Measurements from ENCODE around the gene BCL2L12.
A peak's percentile ranks its signal among the peaks of the same experiment; 100 is the strongest.
"Not testable (repeated sequence)": the region's sequence is repeated elsewhere in the genome, so short reads cannot be mapped to it uniquely, and the experiment has no call there.

BCL2L12 gene

DNA sequence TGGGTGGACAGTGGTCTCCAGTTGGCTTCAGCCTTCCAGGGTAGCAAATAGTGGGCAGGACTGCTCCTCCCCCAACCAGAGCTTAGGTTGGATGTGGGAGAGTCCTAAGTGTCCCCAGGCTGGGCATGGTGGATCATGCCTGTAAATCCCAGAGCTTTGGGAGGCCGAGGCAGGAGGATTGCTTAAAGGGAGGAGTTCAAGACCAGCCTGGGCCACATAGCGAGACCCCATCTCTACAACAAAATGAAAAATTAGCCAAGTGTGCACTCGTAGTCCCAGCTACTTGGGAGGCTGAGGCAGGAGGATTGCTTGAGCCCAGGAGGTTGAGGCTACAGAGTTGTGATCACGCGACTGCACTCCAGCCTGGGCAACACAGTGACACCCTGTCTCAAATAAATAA, 33.2 kb upstream of the BCL2L12 start:
- Histone ChIP-seq H3K27ac (ENCODE audit: low read depth, low read length) (no peak overlapping the region), H3K9me3 (ENCODE audit: control insufficient read depth in 1 of 2, low read length in 2 of 2) (no peaks in the 10 kb centered on the region), H3K4me1 (ENCODE audit: control insufficient read depth in 1 of 2, insufficient read depth in 2 of 2, low read length in 2 of 2) (peaks cover 6 to 9% of the 10 kb centered on the region in 2 donors), H3K27me3 (ENCODE audit: control insufficient read depth in 1 of 2, insufficient read depth in 2 of 2, low read length in 2 of 2) (no peaks in the 10 kb centered on the region), H3K36me3 (ENCODE audit: control insufficient read depth in 1 of 2, insufficient read depth in 2 of 2, low read length in 2 of 2) (no peaks in the 10 kb centered on the region), H3K9ac (ENCODE audit: low read depth in 1 of 2, low read length in 2 of 2) (no peak overlapping the region), H3K4me3 (ENCODE audit: low read depth in 1 of 2, low read length in 2 of 2) (no peak overlapping the region)

DNA sequence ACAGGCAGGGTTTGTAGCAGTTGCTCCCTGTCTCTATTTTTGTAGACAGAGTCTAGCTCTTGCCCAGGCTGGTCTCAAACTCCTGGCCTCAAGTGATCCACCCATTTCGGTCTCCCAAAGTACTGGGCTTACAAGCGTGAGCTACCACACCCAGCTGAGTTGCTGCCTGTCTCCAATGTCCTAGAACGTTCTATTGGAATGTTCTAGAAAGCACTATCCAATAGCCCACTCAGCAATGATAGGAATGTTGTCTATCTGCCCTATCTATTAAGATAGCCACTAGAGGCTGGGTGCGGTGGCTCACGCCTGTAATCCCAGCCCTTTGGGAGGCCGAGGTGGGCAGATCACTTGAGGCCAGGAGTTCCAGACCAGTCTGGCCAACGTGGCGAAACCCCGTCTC, 32.5 kb upstream of the BCL2L12 start:
- not testable (repeated sequence) for H3K9me3 ChIP-seq (ENCODE audit: control insufficient read depth in 1 of 2, low read length in 2 of 2); H3K27me3 ChIP-seq (ENCODE audit: control insufficient read depth in 1 of 2, insufficient read depth in 2 of 2, low read length in 2 of 2); H3K9ac ChIP-seq (ENCODE audit: low read depth in 1 of 2, low read length in 2 of 2); H3K36me3 ChIP-seq (ENCODE audit: control insufficient read depth in 1 of 2, insufficient read depth in 2 of 2, low read length in 2 of 2); H3K27ac ChIP-seq (ENCODE audit: low read depth, low read length); H3K4me3 ChIP-seq (ENCODE audit: low read depth in 1 of 2, low read length in 2 of 2)
- peaks cover 9 to 14% of the 10 kb centered on the region in 2 donors for H3K4me1 ChIP-seq (ENCODE audit: control insufficient read depth in 1 of 2, insufficient read depth in 2 of 2, low read length in 2 of 2)

DNA sequence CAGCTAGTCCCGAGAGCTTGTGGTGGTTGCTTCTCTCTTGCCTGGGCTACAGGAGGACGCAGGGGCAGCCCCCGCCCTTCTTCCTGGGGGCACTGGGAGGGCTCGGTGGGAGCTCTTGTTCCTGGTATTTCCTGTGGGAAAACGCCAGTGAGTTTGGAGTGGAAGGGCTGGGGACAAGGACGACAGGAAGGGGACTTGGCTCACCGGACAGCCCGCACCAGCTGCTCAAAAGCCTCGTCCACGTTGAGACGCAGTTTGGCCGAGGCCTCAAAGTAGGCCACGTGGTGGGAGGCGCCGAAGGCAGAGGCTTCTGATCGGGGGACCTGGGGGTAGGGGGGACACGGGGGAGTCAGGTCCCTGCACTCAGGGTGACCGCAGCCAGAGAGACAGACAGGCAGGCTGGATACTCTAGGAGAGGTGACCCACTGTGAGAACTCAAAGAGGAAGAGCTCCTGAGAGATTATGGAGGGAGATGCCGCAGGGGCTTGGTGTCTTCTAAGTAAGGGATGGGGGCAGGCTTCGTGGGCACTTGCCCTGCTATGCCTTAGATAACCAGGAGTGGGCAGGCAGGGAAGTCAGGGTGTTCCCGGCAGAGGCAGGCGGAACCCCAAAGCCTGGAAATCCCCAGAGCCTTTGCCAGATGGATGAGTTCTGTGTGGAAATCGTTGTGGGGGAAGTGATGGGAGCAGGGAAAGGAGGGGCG, 30.1 kb upstream of the BCL2L12 start:
- no peaks in the 10 kb centered on the region for H3K27me3 ChIP-seq (ENCODE audit: control insufficient read depth in 1 of 2, insufficient read depth in 2 of 2, low read length in 2 of 2)
- H3K4me3 ChIP-seq (ENCODE audit: low read depth in 1 of 2, low read length in 2 of 2), result no peak overlapping the region
- no peak overlapping the region for H3K9ac ChIP-seq (ENCODE audit: low read depth in 1 of 2, low read length in 2 of 2)
- H3K4me1 ChIP-seq (ENCODE audit: control insufficient read depth in 1 of 2, insufficient read depth in 2 of 2, low read length in 2 of 2), result peaks cover 22 to 27% of the 10 kb centered on the region in 2 donors
- H3K9me3 ChIP-seq (ENCODE audit: control insufficient read depth in 1 of 2, low read length in 2 of 2), result no peaks in the 10 kb centered on the region
- no peak overlapping the region for H3K27ac ChIP-seq (ENCODE audit: low read depth, low read length)
- H3K36me3 ChIP-seq (ENCODE audit: control insufficient read depth in 1 of 2, insufficient read depth in 2 of 2, low read length in 2 of 2), result no peaks in the 10 kb centered on the region

DNA sequence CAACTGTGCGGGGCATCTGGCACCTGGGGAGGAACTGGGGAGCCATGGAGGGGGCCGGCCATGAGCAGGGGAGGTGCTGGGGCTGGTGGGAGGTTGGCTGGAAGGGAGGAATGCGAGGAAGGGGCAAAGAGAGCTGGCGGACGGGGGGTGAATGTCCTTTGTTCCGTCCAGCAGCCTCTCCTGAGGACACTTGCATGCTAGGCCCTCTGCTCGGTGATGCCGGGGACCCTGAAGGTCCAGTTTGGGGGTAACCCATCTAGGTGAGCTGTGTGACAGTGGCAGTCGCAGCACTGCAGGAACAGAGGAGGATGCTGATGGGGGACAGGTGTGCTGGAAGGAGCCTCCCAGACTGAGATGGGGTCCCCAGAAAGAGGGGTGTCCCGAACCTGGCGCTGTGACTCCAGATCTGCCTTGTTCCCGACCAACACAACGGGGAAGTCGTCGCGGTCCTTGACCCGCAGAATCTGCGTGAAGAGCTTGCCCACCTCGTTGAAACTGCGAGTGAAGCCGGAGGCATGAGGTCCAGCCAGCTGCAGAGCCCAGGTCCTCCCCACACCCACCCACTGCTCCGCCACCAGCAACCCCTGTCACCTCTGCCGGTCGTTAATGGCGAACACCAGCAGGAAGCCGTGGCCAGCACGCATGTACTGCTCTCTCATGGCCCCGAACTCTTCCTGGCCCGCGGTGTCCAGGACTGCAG, 29.4 kb upstream of the BCL2L12 start:
- H3K4me3 ChIP-seq (ENCODE audit: low read depth in 1 of 2, low read length in 2 of 2), result no peak overlapping the region
- no peaks in the 10 kb centered on the region for H3K9me3 ChIP-seq (ENCODE audit: control insufficient read depth in 1 of 2, low read length in 2 of 2)
- H3K36me3 ChIP-seq (ENCODE audit: control insufficient read depth in 1 of 2, insufficient read depth in 2 of 2, low read length in 2 of 2), result no peaks in the 10 kb centered on the region
- no peaks in the 10 kb centered on the region for H3K27me3 ChIP-seq (ENCODE audit: control insufficient read depth in 1 of 2, insufficient read depth in 2 of 2, low read length in 2 of 2)
- H3K9ac ChIP-seq (ENCODE audit: low read depth in 1 of 2, low read length in 2 of 2), result no peak overlapping the region
- no peak overlapping the region for H3K27ac ChIP-seq (ENCODE audit: low read depth, low read length)
- peaks cover 20 to 22% of the 10 kb centered on the region in 2 donors for H3K4me1 ChIP-seq (ENCODE audit: control insufficient read depth in 1 of 2, insufficient read depth in 2 of 2, low read length in 2 of 2)

DNA sequence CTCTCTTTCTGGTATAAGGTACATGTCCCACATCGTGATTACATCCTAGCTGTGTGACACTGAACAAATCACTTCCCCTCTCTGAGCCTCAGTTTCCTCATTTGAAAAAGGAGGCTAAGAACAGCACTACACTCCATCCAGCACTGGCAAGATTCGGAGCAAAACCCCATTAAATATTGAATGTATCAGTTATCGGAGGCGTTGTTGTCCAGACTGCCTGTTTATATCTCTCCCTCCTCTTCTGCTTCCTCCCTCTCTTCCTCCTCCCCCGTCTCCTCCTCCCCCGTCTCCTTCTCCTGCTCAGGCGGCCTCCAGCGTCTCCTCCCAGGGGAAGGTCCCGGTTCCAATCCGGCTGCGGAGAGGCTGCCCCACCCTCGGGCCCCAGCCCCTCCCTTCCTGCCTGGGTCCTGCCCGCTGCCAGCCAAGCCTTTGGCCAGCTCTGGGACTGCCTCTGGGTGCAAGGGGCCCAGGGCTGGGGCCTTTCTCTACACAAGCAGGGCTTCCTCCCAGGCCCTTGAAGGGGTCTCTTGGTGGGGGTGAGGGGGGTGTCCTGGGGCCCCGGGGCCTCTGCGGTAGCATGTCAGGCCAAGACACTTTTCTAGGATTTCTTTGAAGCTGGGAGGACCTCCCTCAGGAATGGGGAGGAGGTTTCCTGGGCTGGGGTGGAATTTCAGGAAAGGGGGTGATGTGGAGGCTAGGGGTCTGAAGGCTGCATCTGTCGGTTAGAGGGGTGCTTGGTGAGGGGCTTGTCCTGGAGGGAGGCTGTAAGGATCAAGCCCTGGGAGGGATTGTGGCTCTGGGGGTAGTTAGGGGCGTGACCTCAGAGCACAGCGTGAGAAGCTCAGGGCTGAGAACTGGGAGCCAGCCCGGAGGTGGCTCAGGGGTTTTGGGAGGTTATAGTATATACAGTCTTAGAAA, 27.7 kb upstream of the BCL2L12 start:
- no peaks in the 10 kb centered on the region for H3K36me3 ChIP-seq (ENCODE audit: control insufficient read depth in 1 of 2, insufficient read depth in 2 of 2, low read length in 2 of 2)
- peak overlapping the region; percentile 30 to 58 for H3K9ac ChIP-seq (ENCODE audit: low read depth in 1 of 2, low read length in 2 of 2)
- peaks cover 25 to 27% of the 10 kb centered on the region in 2 donors for H3K4me1 ChIP-seq (ENCODE audit: control insufficient read depth in 1 of 2, insufficient read depth in 2 of 2, low read length in 2 of 2)
- H3K4me3 ChIP-seq (ENCODE audit: low read depth in 1 of 2, low read length in 2 of 2), result peak overlapping the region; percentile 40 to 52
- H3K27me3 ChIP-seq (ENCODE audit: control insufficient read depth in 1 of 2, insufficient read depth in 2 of 2, low read length in 2 of 2), result no peaks in the 10 kb centered on the region
- peaks cover 0 to 2% of the 10 kb centered on the region in 2 donors for H3K9me3 ChIP-seq (ENCODE audit: control insufficient read depth in 1 of 2, low read length in 2 of 2)
- H3K27ac ChIP-seq (ENCODE audit: low read depth, low read length), result peak overlapping the region; percentile 41

DNA sequence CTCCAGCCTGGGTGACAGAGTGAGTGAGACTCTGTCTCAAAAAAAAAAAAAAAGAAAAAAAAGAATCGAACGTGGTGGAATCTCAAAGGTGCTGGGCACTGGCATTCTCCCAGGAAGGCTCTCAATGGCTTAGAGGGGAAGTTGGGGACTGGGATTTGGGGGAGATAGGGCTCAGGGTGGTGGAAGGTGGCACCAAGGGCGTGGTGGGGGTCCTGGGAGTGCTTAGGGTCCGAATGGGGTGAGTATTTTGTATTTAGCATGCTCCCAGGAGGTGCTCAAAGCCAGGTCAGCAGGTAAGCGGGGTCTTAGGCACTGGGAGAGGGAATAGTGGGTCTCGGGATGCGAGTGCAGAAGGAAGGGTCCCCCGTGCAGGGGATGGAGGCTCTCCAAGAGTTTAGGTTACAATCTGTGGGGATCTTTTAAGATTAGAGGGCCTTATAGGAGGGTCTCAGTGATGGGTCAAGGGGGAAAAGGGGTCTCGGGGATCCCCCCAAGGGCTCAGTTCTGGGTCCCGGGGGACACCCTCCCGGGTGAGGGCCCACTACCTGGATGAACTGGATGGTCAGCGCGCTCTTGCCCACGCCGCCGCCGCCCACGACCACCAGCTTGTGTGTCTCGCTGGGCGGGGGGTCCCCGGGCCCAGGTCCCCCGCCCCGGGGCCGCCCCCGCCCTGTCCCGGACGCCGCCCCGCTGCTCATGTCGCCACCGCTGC, 26.2 kb upstream of the BCL2L12 start:
- Histone ChIP-seq H3K9ac (ENCODE audit: low read depth in 1 of 2, low read length in 2 of 2) (peak overlapping the region; percentile 76 to 79), H3K36me3 (ENCODE audit: control insufficient read depth in 1 of 2, insufficient read depth in 2 of 2, low read length in 2 of 2) (no peaks in the 10 kb centered on the region), H3K27me3 (ENCODE audit: control insufficient read depth in 1 of 2, insufficient read depth in 2 of 2, low read length in 2 of 2) (no peaks in the 10 kb centered on the region), H3K4me1 (ENCODE audit: control insufficient read depth in 1 of 2, insufficient read depth in 2 of 2, low read length in 2 of 2) (peaks cover 34 to 38% of the 10 kb centered on the region in 2 donors), H3K9me3 (ENCODE audit: control insufficient read depth in 1 of 2, low read length in 2 of 2) (peaks cover 0 to 2% of the 10 kb centered on the region in 2 donors), H3K4me3 (ENCODE audit: low read depth in 1 of 2, low read length in 2 of 2) (peak overlapping the region; percentile 72 to 74), H3K27ac (ENCODE audit: low read depth, low read length) (peak overlapping the region; percentile 76)

DNA sequence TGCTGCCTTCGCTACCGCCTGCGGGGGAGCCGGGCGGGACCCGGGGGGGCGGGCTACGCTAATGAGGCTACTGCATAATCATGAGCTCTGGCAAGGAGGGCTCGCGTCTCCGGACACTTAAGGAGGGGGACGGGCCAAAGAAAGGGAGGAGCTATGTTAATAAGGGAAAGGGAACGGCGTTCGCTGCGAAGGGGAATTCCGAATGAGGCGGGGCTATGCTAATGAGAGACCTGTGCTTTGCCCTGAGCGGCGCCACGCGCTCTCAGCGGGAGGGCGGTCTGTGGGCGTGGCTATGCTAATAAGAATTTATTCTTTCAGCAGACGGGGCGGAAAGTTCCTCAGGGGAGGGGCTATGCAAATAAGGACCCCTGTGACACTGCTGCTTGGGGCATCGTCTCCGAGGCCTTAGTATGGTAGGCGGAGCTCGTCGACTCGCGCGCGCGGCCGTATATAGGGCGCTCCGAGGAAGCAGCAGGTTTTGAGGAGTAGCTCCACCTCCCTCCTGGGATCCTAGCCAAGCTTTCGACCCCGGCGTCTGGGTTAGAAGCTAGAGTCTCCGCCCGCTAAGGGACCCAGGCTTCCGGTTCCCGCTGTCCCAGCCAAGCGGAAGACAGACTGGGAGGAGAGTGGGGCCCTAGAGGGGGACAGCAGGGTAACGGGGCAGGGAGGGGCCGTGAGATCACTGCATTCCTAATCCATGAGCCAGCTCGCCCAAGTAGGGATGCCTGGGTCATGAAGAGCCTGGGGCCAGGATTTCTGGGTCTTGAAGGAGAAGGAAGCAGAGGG, 25.4 kb upstream of the BCL2L12 start, which contains the start of gene RRAS:
RRAS (minus strand) TSS at position 31 of the 786 bp plus-strand sequence. CDS start 45 bp downstream, outside the sequence.
- Histone ChIP-seq H3K4me3 (ENCODE audit: low read depth in 1 of 2, low read length in 2 of 2) (peak within 1 kb of the TSS; percentile 72 to 81), H3K9me3 (ENCODE audit: control insufficient read depth in 1 of 2, low read length in 2 of 2) (peaks cover 0 to 2% of the 10 kb centered on the region in 2 donors), H3K4me1 (ENCODE audit: control insufficient read depth in 1 of 2, insufficient read depth in 2 of 2, low read length in 2 of 2) (peaks cover 34 to 38% of the 10 kb centered on the region in 2 donors), H3K27ac (ENCODE audit: low read depth, low read length) (peak within 1 kb of the TSS; percentile 99), H3K27me3 (ENCODE audit: control insufficient read depth in 1 of 2, insufficient read depth in 2 of 2, low read length in 2 of 2) (no peaks in the 10 kb centered on the region), H3K36me3 (ENCODE audit: control insufficient read depth in 1 of 2, insufficient read depth in 2 of 2, low read length in 2 of 2) (peaks cover 4 to 6% of the 10 kb centered on the region in 2 donors), H3K9ac (ENCODE audit: low read depth in 1 of 2, low read length in 2 of 2) (peak within 1 kb of the TSS; percentile 92 to 99)

DNA sequence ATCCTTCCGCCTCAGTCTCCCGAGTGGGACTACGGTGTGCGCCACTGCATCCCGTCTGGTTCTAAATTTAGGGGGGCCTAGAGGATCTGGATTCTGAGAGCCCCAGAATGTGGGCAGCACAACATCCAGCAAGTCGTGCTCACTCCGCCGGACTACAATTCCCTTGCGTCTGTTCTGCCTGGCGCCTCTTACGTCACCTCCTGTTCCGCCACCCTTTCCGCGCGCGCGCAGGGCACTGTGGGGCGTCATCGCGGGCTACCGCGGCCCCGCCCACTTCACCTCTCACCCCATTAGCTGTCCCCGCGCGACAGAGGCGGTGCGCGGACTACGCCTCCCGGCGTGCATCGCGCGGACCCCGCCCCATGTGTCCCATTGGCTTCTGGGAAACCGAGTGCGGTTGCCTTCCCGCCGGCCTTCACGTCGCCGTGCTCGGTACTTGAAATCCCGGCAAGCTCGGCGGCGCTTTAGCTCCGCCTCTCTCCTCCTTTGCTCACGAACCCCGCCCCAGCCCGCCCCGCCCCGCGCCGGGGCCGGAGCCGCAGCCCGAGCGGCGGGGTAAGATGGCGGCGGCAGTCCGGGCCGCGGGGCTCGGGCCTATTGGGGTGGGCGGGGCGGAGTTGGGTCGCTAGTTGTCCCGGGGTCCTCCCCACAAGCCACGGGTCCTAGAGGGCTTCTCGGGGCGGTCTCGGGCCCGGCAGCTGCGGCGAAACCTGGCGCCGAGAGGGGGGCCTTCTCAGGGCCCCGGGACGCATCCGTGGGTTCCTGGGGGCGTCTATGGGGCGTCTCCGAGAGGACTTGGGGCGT, 23.8 kb upstream of the BCL2L12 start, which contains the start of gene SCAF1:
SCAF1 (plus strand) TSS at position 522 of the 804 bp plus-strand sequence. CDS start 2,818 bp downstream, outside the sequence.
- H3K4me1 ChIP-seq (ENCODE audit: control insufficient read depth in 1 of 2, insufficient read depth in 2 of 2, low read length in 2 of 2), result peaks cover 34 to 38% of the 10 kb centered on the region in 2 donors
- peak within 1 kb of the TSS; percentile 93 to 99 for H3K9ac ChIP-seq (ENCODE audit: low read depth in 1 of 2, low read length in 2 of 2)
- peak within 1 kb of the TSS; percentile 94 to 100 for H3K4me3 ChIP-seq (ENCODE audit: low read depth in 1 of 2, low read length in 2 of 2)
- peaks cover 8 to 22% of the 10 kb centered on the region in 2 donors for H3K36me3 ChIP-seq (ENCODE audit: control insufficient read depth in 1 of 2, insufficient read depth in 2 of 2, low read length in 2 of 2)
- H3K27ac ChIP-seq (ENCODE audit: low read depth, low read length), result peak within 1 kb of the TSS; percentile 99
- H3K27me3 ChIP-seq (ENCODE audit: control insufficient read depth in 1 of 2, insufficient read depth in 2 of 2, low read length in 2 of 2), result no peaks in the 10 kb centered on the region
- peaks cover 0 to 2% of the 10 kb centered on the region in 2 donors for H3K9me3 ChIP-seq (ENCODE audit: control insufficient read depth in 1 of 2, low read length in 2 of 2)

All from duodenal mucosa (tissue), 2 donors.